ENCODE data around the gene CACNA1A.

- TF ChIP-seq, protein P1, sequence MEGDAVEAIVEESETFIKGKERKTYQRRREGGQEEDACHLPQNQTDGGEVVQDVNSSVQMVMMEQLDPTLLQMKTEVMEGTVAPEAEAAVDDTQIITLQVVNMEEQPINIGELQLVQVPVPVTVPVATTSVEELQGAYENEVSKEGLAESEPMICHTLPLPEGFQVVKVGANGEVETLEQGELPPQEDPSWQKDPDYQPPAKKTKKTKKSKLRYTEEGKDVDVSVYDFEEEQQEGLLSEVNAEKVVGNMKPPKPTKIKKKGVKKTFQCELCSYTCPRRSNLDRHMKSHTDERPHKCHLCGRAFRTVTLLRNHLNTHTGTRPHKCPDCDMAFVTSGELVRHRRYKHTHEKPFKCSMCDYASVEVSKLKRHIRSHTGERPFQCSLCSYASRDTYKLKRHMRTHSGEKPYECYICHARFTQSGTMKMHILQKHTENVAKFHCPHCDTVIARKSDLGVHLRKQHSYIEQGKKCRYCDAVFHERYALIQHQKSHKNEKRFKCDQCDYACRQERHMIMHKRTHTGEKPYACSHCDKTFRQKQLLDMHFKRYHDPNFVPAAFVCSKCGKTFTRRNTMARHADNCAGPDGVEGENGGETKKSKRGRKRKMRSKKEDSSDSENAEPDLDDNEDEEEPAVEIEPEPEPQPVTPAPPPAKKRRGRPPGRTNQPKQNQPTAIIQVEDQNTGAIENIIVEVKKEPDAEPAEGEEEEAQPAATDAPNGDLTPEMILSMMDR (IDR thresholded peaks at IDR 0.05) = no peak
- TF ChIP-seq POLR2AphosphoS5 (IDR thresholded peaks at IDR 0.05) = no peak
These were observed 5.7 kb upstream of the CACNA1A start for GRCh38 chr19:13511947-13512346.
